Transverse colon (tissue), 4 donors: ENCODE data around the gene DRC7.

ENCODE experiments used
- POLR2A ChIP-seq: fragments of 450-650 bp; IDR thresholded peaks from one replicate; pipeline ENCODE4 v1.6.1; 2016; ENCODE audit warnings: antibody characterized with exemption, mild to moderate bottlenecking, moderate library complexity
- POLR2AphosphoS5 ChIP-seq, 3 donors: sonication (generic); formaldehyde crosslinking; IDR thresholded peaks; one replicate each; pipeline ENCODE4 v1.6.1; 2016; ENCODE audit warnings: antibody characterized with exemption in 3 of 3
- TF ChIP-seq, protein P1 (sequence below), 5 experiments: fragments of 200-600 bp in 3 of 5; fragments of 450-650 bp in 2 of 5; sonication (generic) in 3 of 5; IDR thresholded peaks; 1 replicate in 2 of 5; 2 replicates in 3 of 5; pipeline ENCODE4 v1.5.1; 2016 to 2017; ENCODE audit warnings: antibody characterized with exemption in 5 of 5, inconsistent platforms in 3 of 5, mild to moderate bottlenecking in 2 of 5, moderate library complexity in 1 of 5

DNA sequence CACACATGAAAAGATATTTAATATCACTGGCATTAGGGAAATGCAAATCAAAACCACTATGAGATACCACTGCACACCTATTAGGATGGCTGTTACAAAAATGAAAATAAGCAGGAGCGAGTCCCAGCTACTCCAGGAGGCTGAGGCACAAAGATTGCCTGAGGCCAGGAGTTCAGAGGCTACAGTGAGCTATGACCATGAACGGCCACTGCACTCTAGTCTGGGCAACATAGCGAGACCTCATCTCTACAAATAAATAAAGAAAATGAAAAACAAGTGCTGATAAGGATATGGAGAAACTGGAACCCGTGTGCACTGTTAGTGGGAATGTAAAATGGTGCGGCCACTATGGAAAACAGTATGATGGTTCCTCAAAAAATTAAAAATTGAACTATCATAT lies 84.1 kb downstream of the DRC7 start:
- TF ChIP-seq, protein P1, sequence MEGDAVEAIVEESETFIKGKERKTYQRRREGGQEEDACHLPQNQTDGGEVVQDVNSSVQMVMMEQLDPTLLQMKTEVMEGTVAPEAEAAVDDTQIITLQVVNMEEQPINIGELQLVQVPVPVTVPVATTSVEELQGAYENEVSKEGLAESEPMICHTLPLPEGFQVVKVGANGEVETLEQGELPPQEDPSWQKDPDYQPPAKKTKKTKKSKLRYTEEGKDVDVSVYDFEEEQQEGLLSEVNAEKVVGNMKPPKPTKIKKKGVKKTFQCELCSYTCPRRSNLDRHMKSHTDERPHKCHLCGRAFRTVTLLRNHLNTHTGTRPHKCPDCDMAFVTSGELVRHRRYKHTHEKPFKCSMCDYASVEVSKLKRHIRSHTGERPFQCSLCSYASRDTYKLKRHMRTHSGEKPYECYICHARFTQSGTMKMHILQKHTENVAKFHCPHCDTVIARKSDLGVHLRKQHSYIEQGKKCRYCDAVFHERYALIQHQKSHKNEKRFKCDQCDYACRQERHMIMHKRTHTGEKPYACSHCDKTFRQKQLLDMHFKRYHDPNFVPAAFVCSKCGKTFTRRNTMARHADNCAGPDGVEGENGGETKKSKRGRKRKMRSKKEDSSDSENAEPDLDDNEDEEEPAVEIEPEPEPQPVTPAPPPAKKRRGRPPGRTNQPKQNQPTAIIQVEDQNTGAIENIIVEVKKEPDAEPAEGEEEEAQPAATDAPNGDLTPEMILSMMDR (IDR thresholded peaks at IDR 0.05) = no peak
- TF ChIP-seq POLR2A (no peak), POLR2AphosphoS5 (IDR thresholded peaks at IDR 0.05) (no peak)
